GM12891 (cell line): ENCODE measurements around the gene KCNK1.

ENCODE experiments used
- POLR2A ChIP-seq: IDR thresholded peaks from 2 replicates; pipeline ENCODE4 v1.6.1; 2011; ENCODE audit warnings: low read depth, low read length, control low read depth
- POLR2AphosphoS5 ChIP-seq: IDR thresholded peaks from 2 replicates; pipeline ENCODE4 v1.6.1; 2011; ENCODE audit warnings: low read depth, low read length, control low read depth

GRCh38 chr1:233632436-233632835 lies 18.5 kb downstream of the KCNK1 start:
- no peak for TF ChIP-seq POLR2A
- no peak for TF ChIP-seq POLR2AphosphoS5
